Stimulated activated CD4-positive, alpha-beta T cell treated with anti-CD3 and anti-CD28 coated beads, Interleukin-15, amount 100 ng/mL, for 24 hours (primary cell): ENCODE measurements around the gene AGO4.
"Not testable (repeated sequence)": the region's sequence is repeated elsewhere in the genome, so short reads cannot be mapped to it uniquely, and the experiment has no call there.

Source experiments
- DNase-seq: peaks from one replicate; pipeline ENCODE4 v3.0.0-alpha.2; 2020

AGO4 gene

DNA sequence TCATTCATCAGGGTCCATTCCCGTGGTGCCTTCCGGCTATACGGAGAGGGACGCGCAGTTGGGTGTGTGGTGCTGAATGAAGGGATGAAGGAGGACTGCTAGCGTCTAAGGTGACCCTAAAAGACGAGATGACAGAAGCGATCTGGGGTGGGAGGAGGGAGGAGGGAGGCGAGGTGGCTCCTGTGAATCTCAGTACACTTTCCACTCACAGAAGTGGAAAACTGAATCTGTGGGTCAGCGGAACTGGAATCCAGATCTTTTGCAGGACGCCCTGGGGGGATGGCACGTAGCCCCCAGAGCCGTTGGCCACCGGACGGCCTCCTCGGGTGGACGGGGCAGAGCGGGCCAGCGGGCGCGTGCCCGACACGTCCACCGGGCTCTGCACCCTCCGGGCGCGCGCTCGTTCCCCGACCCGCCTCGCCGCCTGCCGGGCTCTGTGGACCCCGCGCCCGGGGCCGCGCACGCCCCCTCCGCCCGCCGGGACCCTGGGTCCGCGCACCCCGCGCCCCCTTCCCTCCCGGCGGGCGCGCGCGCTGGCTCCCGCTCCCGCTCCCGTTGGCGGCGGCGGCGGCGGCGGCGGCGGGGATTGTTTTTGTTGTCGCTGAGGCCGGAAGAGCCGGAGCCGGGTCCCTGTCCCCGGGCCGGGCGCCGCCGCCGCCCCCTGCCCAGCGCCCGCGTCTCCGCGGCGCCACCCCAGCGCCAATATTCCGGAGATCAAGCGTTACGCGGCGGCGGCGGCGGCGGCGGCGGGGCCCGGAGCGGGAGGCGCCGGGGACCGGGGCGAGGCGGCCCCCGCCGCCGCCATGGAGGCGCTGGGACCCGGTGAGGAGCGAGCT, at the start of gene AGO4:
AGO4 (plus strand) TSS at position 403 of the 836 bp plus-strand sequence; CDS start at position 804, 401 bp downstream.
- DNase-seq = peak; percentile 53

GRCh38 chr1:35762141-35762540, 45.7 kb upstream of the AGO4 start:
- DNase-seq = no peak

DNA sequence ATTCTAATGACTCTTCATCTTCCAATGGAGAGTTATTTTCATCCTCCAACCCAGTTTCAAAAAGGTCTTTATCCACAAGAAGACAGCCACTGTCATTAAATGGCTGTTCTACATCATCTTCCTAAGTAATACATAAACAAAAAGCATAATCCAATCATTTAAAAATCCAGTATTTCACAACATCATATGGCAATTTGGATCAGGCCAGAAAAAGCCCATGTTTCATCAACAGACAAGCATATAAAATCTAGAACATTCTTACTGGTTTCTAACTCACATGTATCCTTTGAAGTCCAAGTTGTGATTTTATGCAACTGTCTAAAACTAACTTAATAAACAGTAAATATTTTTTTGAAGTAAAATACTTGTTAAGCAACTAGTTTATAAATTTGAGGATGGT, 44.6 kb upstream of the AGO4 start:
- no peak for DNase-seq

DNA sequence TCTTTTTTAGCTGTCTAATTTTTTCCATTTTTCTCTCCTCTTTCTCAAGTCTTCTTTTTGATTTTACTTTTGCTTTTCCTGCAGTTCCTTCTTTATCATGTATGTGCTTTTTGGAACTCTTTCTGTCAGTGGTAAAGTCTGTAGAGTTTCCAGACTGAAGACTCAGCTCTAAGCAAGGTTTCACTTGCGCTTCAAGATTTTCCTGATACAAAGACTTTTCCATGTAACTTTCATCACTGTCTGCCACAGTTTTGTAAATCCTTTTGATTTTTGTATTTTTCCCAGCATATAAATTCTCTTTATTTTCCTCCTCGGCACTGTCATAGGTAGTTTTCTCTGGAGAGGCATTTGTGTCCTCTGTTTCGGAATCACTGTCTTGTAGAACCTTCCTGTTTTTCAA, 43.5 kb upstream of the AGO4 start:
- no peak for DNase-seq

- DNase-seq = no peak
Measured at GRCh38 chr1:35768350-35769187, 39.2 kb upstream of the AGO4 start.

DNA sequence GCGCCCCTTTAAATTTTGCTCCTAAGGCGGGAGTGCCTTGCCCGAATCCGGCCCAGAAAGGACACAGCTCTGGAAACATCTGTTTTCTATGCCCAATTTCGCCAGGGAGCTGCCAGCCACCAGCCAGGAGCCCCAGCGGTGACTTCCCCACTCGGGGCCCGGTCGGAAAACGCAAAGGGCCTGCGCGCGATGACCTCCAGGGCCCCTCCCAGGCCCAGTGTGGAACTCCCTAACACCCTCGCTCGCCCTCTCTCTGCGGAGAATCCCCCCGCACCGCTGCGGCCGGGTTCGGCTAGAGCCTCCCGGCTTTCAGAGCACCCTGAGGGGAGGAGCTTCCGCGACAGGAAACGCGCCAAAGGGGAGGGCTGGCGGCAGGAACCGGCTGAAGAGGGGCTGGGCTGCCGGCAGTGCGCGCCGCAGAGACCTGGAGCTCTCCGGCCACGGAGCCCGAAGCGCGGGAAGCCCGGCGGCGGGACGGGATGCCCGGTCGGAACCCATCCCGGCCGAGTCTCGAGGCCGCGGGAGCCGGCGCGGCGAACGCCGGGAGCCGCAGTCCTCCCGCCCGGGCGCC, 38.5 kb upstream of the AGO4 start:
- peak; percentile 92 for DNase-seq

DNA sequence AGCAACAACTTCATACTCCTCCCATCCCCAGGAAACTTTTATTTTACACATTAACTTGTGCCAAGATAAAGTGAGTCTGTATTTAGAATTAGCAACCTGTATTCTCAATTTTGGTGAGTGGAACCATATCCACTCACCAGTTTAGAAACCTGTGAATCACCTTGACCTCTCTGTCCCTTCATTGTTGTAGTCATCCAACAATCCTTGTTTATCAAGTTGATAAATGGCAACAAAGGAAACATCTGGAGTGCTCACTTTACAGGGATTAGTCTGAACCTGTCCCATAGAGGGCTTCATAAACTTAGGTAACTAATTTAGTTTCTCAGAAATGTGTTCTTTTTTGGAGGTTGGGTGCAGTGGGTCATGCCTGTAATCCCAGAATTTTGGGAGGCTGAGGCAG, 34.1 kb upstream of the AGO4 start:
- DNase-seq = no peak

DNA sequence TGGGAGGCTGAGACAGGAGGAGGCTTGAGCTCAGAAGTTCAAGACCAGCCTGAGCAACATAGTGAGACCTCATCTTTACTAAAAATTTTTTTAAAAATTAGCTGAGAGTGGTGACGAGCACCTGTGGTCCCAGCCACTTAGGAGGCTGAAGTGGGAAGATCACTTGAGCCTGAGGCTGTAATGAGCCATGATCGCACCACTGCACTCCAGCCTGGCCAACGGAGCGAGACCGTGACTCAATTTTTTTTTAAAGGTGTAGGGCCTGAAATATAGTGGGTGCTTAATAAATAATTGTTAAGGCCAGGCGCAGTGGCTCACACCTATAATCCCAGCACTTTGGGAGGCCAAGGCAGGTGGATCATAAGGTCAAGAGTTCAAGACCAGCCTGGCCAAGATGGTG, 31.6 kb upstream of the AGO4 start:
- not testable (repeated sequence) for DNase-seq

- no peak for DNase-seq
Measured at GRCh38 chr1:35777109-35777508, 30.7 kb upstream of the AGO4 start.

DNA sequence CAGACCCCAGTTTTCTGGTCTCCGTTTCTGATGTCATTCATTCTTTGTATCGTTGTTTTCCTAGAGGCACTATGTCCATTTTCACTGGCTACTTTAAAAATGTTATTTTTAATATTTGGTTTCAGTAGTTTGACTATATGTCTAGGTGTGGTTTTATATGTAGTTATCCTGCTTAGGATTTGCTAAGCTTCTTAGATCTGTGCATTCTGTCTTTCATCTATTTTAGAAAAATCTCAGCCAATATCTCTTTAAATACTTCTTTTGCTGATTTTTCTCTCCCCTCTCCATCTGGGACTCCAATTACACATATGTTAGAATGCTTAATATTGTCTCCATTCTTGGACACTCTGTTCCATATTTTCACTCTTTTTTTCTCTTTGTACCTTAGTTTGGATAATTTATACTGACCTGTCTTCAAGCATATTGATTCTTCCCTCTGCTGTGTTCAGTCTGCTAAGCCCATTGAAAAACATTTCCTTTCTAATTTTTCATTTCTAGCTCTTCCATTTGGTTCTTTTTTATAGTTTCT, 24.7 kb upstream of the AGO4 start:
- DNase-seq = no peak

DNA sequence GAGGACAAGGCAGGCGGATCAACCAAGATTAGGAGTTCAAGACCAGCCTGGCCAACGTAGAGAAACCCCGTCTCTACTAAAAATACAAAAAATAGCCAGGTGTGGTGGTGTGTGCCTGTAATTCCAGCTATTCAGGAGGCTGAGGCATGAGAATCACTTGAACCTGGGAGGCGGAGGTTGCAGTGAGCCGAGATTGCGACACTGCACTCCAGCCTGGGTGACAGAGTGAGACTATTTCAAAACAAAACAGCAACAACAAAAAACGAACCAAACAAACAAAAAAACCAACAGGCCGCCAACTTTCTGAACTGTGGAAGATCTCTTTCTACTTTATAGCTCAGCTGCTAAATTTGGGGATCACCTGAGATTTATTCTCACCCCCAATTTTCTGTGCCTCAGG, 23.5 kb upstream of the AGO4 start:
- DNase-seq = not testable (repeated sequence)

- no peak for DNase-seq
Measured at GRCh38 chr1:35788139-35788538, 19.7 kb upstream of the AGO4 start.

- no peak for DNase-seq
Measured at GRCh38 chr1:35790670-35791069, 17.1 kb upstream of the AGO4 start.

- no peak for DNase-seq
Measured at GRCh38 chr1:35795295-35795694, 12.5 kb upstream of the AGO4 start.

DNA sequence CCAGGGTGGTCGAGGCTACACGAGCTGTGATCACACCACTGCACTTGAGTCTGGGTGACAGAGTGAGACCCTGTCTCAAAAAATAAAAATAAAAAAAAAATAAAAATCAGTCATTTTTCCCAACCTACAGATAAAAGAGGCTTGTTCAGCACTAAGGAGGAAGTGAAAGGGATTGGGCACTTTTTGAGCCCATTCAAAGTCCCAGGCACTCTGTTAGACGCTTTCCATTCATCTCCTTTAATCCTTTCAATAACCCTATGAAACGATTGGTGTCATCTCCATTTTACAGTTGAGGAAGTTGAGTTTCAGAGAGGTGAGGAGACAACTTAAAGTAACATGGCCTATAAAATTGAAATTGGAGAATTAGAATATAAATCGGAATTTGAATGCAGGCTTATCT, 10.4 kb upstream of the AGO4 start:
- no peak for DNase-seq

- DNase-seq = not testable (repeated sequence)
Measured at GRCh38 chr1:35798019-35798418, 9.8 kb upstream of the AGO4 start.

DNA sequence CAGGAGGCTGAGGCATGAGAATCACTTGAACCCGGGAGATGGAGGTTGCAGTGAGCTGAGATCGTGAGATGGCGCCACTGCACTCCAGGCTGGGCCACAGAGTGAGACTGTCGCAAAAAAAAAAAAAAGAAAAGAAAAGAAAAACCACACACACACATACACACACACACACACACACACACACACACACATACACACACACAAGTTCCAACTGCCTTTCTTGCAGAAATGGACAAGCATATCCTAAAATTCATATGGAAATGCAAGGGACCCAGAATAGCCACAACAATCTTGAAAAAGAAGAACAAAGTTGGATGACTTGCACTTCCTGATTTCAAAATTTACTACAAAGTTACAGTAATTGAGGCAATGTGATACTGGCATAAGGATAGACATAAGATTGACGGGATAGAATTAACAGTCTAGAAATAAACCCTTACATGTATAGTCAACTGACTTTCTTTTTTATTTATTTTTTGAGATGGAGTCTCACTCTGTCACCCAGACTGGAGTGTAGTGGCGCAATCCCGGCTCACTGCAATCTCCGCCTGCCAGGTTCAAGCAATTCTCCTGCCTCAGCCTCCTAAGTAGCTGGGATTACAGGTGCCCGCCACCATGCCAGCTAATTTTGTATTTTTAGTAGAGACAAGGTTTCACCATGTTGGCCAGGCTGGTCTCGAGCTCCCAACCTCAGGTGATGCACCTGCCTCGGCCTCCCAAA, 7.5 kb upstream of the AGO4 start:
- DNase-seq = not testable (repeated sequence)

GRCh38 chr1:35808450-35809113, 766 bp downstream of the AGO4 start:
- DNase-seq = peak; percentile 34

DNA sequence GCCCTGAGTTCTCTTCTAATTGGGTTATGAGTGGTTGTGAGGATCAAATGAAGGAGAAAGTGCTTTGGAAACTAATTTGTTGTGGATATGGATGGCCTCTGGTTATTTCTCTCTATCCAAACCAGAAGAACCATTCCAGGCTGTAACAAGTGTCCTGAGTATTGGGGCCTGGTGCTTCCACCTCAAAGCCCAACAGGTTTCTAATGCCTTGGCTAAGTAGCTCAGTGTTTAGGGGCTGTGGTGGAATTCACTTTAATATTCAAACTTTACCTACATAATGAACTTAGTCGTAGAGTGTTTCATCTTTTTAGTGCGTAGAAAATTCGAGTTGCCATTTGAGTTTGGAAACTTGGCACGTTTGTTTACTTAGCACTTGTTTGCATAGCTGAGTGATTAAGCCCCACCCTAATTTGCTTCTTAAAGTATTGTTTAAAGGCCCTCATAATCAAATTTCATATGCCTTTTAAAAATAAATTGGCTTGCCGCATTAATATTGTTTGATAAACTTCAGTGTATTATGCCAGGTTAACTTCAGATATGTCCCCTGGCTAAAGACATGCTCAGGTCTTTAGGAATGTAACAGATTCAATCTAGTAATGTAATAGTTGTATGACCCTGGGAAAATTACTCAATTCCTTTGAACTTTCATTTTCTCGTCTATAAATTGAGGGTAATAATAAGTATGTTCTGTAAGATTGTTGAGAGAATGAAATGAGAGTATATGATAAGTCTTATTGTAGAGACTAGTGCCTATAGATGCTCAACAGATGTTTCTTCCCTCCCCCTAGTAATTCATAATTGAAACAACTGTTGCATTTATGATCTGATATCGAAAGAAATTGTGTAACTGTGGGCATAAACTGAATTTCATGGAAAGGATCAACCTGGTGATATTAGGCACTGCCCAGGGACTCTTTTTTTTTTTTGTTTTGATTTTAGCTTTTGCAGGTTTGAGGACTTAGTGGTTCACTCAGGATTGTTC, 1.6 kb downstream of the AGO4 start:
- DNase-seq = no peak

GRCh38 chr1:35810096-35810881, 2.5 kb downstream of the AGO4 start:
- no peak for DNase-seq
